LoVo (cell line): ENCODE measurements around the gene DIP2B.
"Not testable (repeated sequence)": the region's sequence is repeated elsewhere in the genome, so short reads cannot be mapped to it uniquely, and the experiment has no call there.

Experiments
- DNase-seq: peaks from one replicate; pipeline ENCODE4 v3.0.0-alpha.2; 2016; ENCODE audit warnings: low spot score

Gene DIP2B

GRCh38 chr12:50679612-50680011 is 174.8 kb downstream of the DIP2B start:
- DNase-seq: no peak

GRCh38 chr12:50681064-50681463 is 176.3 kb downstream of the DIP2B start:
- not testable (repeated sequence) for DNase-seq

GRCh38 chr12:50685641-50686040 is 180.9 kb downstream of the DIP2B start:
- DNase-seq: no peak

- no peak for DNase-seq
Measured at GRCh38 chr12:50686406-50686805, 181.6 kb downstream of the DIP2B start.

GRCh38 chr12:50686976-50687375 is 182.2 kb downstream of the DIP2B start:
- DNase-seq: no peak

GRCh38 chr12:50689437-50689836 is 184.7 kb downstream of the DIP2B start:
- no peak for DNase-seq

- no peak for DNase-seq
Measured at GRCh38 chr12:50690925-50691324, 186.1 kb downstream of the DIP2B start.

GRCh38 chr12:50695961-50696360 is 191.2 kb downstream of the DIP2B start:
- DNase-seq: no peak

GRCh38 chr12:50696931-50697330 is 192.1 kb downstream of the DIP2B start:
- DNase-seq: no peak

GRCh38 chr12:50699154-50699553 is 194.4 kb downstream of the DIP2B start:
- DNase-seq: no peak

GRCh38 chr12:50699940-50700339 is 195.2 kb downstream of the DIP2B start:
- no peak for DNase-seq

GRCh38 chr12:50706606-50707005 is 201.8 kb downstream of the DIP2B start:
- DNase-seq: no peak

- DNase-seq: no peak
Measured at GRCh38 chr12:50707396-50707795, 202.6 kb downstream of the DIP2B start.

GRCh38 chr12:50708631-50709030 is 203.8 kb downstream of the DIP2B start:
- DNase-seq: no peak

GRCh38 chr12:50711121-50711520 is 206.3 kb downstream of the DIP2B start:
- no peak for DNase-seq

GRCh38 chr12:50715174-50715573 is 210.4 kb downstream of the DIP2B start:
- no peak for DNase-seq

- DNase-seq: no peak
Measured at GRCh38 chr12:50718760-50719159, 214.0 kb downstream of the DIP2B start.

- no peak for DNase-seq
Measured at GRCh38 chr12:50720085-50720484, 215.3 kb downstream of the DIP2B start.

GRCh38 chr12:50720501-50720900 is 215.7 kb downstream of the DIP2B start:
- DNase-seq: no peak

GRCh38 chr12:50723865-50724264 is 219.1 kb downstream of the DIP2B start:
- no peak for DNase-seq

- no peak for DNase-seq
Measured at GRCh38 chr12:50725011-50725942, 220.5 kb downstream of the DIP2B start.

GRCh38 chr12:50727466-50727865 is 222.7 kb downstream of the DIP2B start:
- DNase-seq: no peak

GRCh38 chr12:50728417-50728816 is 223.6 kb downstream of the DIP2B start:
- no peak for DNase-seq

- no peak for DNase-seq
Measured at GRCh38 chr12:50728841-50729240, 224.1 kb downstream of the DIP2B start.
